Measurements from ENCODE around the gene PLA2G2D. TPM values are rescaled to one million over a fixed set of nuclear protein-coding genes. Genes with fewer than 3 reads are reported as not detected.
"Not testable (repeated sequence)": the region's sequence is repeated elsewhere in the genome, so short reads cannot be mapped to it uniquely, and the experiment has no call there.

PLA2G2D gene
- polyA plus RNA-seq, 2 donors: 0.02 TPM; not detected in 1

DNA sequence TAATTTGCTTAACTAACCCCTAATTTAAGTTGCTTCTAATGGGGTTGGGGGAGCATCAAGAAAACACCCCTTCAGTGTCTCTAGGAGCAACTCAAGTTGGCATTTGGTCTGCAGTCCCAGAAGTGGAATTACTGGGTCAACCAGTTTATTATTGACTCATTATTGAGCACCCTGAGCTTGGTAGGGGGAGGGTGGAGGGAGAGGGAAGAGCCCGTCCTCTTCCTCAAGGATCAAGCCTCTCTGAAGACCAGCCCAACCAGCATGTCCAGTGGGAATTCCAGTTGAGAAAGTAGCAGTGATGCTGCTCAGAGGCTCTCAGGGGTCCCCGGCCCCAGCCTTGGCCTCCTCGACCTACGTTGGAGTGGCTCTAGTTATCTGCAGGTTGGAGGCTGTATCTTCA lies 17.7 kb upstream of the PLA2G2D start:
- WGBS, 2 donors: 79 to 81% methylated on average over 4 of the region's 4 CpGs
- Histone ChIP-seq H3K36me3 (ENCODE audit: control insufficient read depth in 2 of 2, insufficient read depth in 2 of 2, low read length in 1 of 2) (no peaks in the 10 kb centered on the region), H3K4me1 (ENCODE audit: control insufficient read depth in 2 of 2, insufficient read depth in 2 of 2, low read length in 1 of 2) (peaks cover 0 to 3% of the 10 kb centered on the region in 2 donors), H3K4me3 (ENCODE audit: low read depth in 1 of 2, low read length in 2 of 2) (no peak overlapping the region), H3K27ac (ENCODE audit: low read depth in 2 of 2, low read length in 1 of 2) (no peak overlapping the region), H3K27me3 (ENCODE audit: control insufficient read depth in 1 of 2, insufficient read depth in 2 of 2, low read length in 2 of 2) (no peaks in the 10 kb centered on the region), H3K9me3 (ENCODE audit: control insufficient read depth in 2 of 2, insufficient read depth in 1 of 2, low read depth in 1 of 2, low read length in 1 of 2) (no peaks in the 10 kb centered on the region)

DNA sequence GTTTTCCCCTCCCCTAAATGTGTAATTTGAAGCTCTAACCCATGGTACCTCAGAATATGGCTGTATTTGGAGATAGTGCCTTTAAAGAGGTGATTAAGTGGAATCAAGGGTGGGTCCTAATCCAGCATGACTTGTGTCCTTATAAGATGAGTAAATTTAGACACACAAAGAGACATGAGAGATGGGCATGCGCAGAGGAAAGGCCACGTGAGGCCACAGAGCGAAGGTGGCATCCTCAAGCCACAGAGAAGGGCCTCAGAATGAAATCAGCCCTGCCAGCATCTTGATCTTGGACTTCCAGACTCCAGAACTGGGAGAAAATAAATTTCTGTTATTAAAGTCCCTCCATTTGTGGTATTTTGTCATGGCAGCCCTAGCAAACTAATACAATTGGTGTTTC lies 16.9 kb upstream of the PLA2G2D start:
- Histone ChIP-seq H3K4me3 (ENCODE audit: low read depth in 1 of 2, low read length in 2 of 2) (no peak overlapping the region), H3K36me3 (ENCODE audit: control insufficient read depth in 2 of 2, insufficient read depth in 2 of 2, low read length in 1 of 2) (no peaks in the 10 kb centered on the region), H3K27me3 (ENCODE audit: control insufficient read depth in 1 of 2, insufficient read depth in 2 of 2, low read length in 2 of 2) (no peaks in the 10 kb centered on the region), H3K4me1 (ENCODE audit: control insufficient read depth in 2 of 2, insufficient read depth in 2 of 2, low read length in 1 of 2) (peaks cover 0 to 3% of the 10 kb centered on the region in 2 donors), H3K27ac (ENCODE audit: low read depth in 2 of 2, low read length in 1 of 2) (no peak overlapping the region), H3K9me3 (ENCODE audit: control insufficient read depth in 2 of 2, insufficient read depth in 1 of 2, low read depth in 1 of 2, low read length in 1 of 2) (no peaks in the 10 kb centered on the region)
- 88 to 93% methylated on average over 3 of the region's 3 CpGs for WGBS, 2 donors

DNA sequence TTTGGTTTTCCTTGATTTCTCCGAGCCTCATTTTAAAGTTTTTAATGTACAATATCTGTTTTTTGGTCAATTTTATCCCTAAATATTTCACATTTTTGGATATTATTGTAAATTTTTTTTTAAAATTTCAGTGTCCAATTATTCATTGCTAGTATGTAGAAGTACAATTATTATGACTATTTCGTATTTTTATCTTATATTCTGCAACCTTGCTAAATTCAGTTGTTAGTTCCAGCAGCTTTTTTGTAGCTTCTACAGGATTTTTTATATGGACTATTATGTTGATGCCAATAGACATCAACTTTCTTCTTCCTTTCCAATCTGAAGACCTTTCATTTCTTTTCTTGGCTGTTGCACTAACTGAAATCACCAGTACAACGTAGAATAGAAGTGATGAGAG lies 15.7 kb upstream of the PLA2G2D start:
- H3K36me3 ChIP-seq (ENCODE audit: control insufficient read depth in 2 of 2, insufficient read depth in 2 of 2, low read length in 1 of 2): no peaks in the 10 kb centered on the region
- peaks cover 0 to 3% of the 10 kb centered on the region in 2 donors for H3K4me1 ChIP-seq (ENCODE audit: control insufficient read depth in 2 of 2, insufficient read depth in 2 of 2, low read length in 1 of 2)
- 88 to 91% methylated on average over 3 of the region's 3 CpGs for WGBS, 2 donors
- H3K9me3 ChIP-seq (ENCODE audit: control insufficient read depth in 2 of 2, insufficient read depth in 1 of 2, low read depth in 1 of 2, low read length in 1 of 2): no peaks in the 10 kb centered on the region
- H3K27me3 ChIP-seq (ENCODE audit: control insufficient read depth in 1 of 2, insufficient read depth in 2 of 2, low read length in 2 of 2): no peaks in the 10 kb centered on the region
- H3K4me3 ChIP-seq (ENCODE audit: low read depth in 1 of 2, low read length in 2 of 2): no peak overlapping the region
- no peak overlapping the region for H3K27ac ChIP-seq (ENCODE audit: low read depth in 2 of 2, low read length in 1 of 2)

DNA sequence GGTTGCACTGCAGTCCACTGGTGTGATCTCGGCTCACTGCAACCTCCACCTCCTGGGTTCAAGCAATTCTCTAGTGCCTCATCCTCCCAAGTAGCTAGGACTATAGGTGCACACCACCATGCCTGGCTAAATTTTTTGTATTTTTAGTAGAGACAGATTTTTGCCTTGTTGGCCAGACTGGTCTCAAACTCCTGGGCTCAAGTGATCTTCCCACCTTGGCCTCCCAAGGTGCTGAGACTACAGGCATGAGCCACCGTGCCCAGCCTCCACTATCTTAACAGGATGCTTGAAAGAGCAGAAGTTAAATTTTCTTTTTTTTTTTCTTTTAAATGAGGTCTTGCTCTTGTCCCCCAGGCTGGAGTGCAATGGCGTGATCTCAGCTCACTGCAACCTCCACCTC lies 11.2 kb upstream of the PLA2G2D start:
- 93 to 94% methylated on average over 3 of the region's 3 CpGs for WGBS, 2 donors
- H3K4me1 ChIP-seq (ENCODE audit: control insufficient read depth in 2 of 2, insufficient read depth in 2 of 2, low read length in 1 of 2); H3K36me3 ChIP-seq (ENCODE audit: control insufficient read depth in 2 of 2, insufficient read depth in 2 of 2, low read length in 1 of 2); H3K27ac ChIP-seq (ENCODE audit: low read depth in 2 of 2, low read length in 1 of 2); H3K4me3 ChIP-seq (ENCODE audit: low read depth in 1 of 2, low read length in 2 of 2); H3K27me3 ChIP-seq (ENCODE audit: control insufficient read depth in 1 of 2, insufficient read depth in 2 of 2, low read length in 2 of 2); H3K9me3 ChIP-seq (ENCODE audit: control insufficient read depth in 2 of 2, insufficient read depth in 1 of 2, low read depth in 1 of 2, low read length in 1 of 2): not testable (repeated sequence)

DNA sequence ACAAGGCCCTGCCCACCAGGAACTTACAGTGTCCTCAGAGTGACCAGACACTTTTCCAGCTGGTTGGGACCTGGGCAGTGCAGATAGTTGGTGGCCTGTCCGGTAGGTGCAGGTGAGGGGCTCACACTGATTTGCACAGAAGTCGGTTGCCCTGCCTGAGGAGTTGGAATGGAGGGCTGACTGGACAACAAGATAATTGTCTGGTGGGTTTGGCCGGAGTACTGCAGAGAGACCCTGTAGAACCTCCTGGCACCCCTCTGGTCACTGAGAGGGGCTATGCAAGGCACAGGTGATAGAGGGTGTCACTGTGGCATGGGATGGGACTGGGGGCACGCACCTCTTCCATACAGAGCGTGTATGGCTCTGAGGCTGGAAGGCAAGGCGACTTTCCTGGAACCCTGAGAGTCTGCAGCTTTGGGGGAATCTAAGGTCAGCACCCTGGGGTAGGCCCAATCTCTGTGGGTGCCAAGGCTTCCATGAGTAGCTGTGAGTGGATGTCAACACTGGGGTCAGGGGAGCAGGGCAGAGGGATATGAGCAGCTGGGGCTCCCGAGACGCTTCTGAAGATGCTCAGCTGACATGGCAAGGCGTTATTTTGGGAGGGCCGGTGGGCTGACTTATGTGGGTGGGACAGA lies 7.6 kb upstream of the PLA2G2D start:
- H3K27me3 ChIP-seq (ENCODE audit: control insufficient read depth in 1 of 2, insufficient read depth in 2 of 2, low read length in 2 of 2): no peaks in the 10 kb centered on the region
- H3K36me3 ChIP-seq (ENCODE audit: control insufficient read depth in 2 of 2, insufficient read depth in 2 of 2, low read length in 1 of 2): no peaks in the 10 kb centered on the region
- no peak overlapping the region for H3K27ac ChIP-seq (ENCODE audit: low read depth in 2 of 2, low read length in 1 of 2)
- no peaks in the 10 kb centered on the region for H3K9me3 ChIP-seq (ENCODE audit: control insufficient read depth in 2 of 2, insufficient read depth in 1 of 2, low read depth in 1 of 2, low read length in 1 of 2)
- WGBS, 2 donors: 97% methylated on average over 10 of the region's 10 CpGs
- H3K4me3 ChIP-seq (ENCODE audit: low read depth in 1 of 2, low read length in 2 of 2): no peak overlapping the region
- peaks cover 0 to 5% of the 10 kb centered on the region in 2 donors for H3K4me1 ChIP-seq (ENCODE audit: control insufficient read depth in 2 of 2, insufficient read depth in 2 of 2, low read length in 1 of 2)

DNA sequence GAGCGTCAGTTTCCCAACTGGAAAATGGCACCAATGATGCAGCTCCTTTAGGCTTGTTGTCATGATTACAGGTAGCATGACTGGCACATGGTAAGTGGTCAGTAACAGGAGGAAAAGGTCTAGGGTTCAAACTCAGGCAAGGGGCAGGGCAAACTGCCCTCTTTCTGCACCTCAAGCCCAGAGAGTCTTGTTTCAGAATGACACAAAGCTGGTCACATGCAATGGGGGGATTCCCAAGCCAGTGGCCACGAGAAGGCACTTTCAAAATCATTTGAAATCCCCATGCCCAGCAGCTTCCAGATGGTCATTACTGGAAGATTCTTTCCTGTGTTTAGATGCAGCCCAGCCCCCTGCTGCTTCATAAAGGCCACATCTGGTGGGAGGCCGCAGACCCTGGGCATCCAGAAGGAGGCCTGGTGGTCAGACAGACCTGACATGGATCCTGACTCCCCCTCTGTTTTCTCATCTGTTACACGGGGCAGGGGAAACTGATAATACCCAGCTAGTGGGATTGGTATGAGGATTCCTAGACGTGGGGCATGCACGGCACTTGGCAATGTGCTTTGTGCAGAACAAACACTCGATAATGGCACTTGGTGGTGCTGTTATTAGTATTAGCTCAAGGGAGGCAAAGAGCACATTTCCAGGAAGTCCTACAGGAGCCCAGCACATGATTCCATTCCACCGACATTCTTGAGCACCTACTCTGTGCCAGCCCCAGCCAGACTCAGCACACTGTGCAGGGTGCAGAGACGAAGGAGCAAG lies 6.9 kb upstream of the PLA2G2D start:
- Histone ChIP-seq H3K36me3 (ENCODE audit: control insufficient read depth in 2 of 2, insufficient read depth in 2 of 2, low read length in 1 of 2) (no peaks in the 10 kb centered on the region), H3K4me3 (ENCODE audit: low read depth in 1 of 2, low read length in 2 of 2) (no peak overlapping the region), H3K4me1 (ENCODE audit: control insufficient read depth in 2 of 2, insufficient read depth in 2 of 2, low read length in 1 of 2) (peaks cover 0 to 5% of the 10 kb centered on the region in 2 donors), H3K9me3 (ENCODE audit: control insufficient read depth in 2 of 2, insufficient read depth in 1 of 2, low read depth in 1 of 2, low read length in 1 of 2) (no peaks in the 10 kb centered on the region), H3K27ac (ENCODE audit: low read depth in 2 of 2, low read length in 1 of 2) (no peak overlapping the region), H3K27me3 (ENCODE audit: control insufficient read depth in 1 of 2, insufficient read depth in 2 of 2, low read length in 2 of 2) (no peaks in the 10 kb centered on the region)
- 71 to 76% methylated on average over 9 of the region's 9 CpGs for WGBS, 2 donors

DNA sequence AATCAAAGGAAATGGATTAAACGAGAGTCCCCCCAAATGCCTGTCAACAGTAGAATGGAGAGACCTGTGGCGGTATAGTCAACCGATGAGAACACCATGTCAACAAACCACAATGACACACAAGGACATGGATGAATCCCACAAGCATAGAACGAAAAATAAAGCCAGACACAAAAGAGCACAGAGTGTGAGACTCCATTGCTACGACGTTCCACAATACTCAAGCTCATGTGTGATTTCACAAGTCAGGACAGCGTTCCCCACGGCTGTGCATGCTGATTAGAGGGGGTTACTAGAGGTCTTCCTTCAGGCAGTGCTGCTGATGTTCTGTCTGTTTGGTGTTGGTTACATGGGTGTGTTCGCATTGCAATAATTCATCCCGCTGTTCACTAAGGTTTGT lies 5.8 kb upstream of the PLA2G2D start:
- Histone ChIP-seq H3K9me3 (ENCODE audit: control insufficient read depth in 2 of 2, insufficient read depth in 1 of 2, low read depth in 1 of 2, low read length in 1 of 2) (no peaks in the 10 kb centered on the region), H3K4me3 (ENCODE audit: low read depth in 1 of 2, low read length in 2 of 2) (no peak overlapping the region), H3K27me3 (ENCODE audit: control insufficient read depth in 1 of 2, insufficient read depth in 2 of 2, low read length in 2 of 2) (no peaks in the 10 kb centered on the region), H3K27ac (ENCODE audit: low read depth in 2 of 2, low read length in 1 of 2) (peak overlapping the region in 1 of 2 donors; percentile 27), H3K36me3 (ENCODE audit: control insufficient read depth in 2 of 2, insufficient read depth in 2 of 2, low read length in 1 of 2) (no peaks in the 10 kb centered on the region), H3K4me1 (ENCODE audit: control insufficient read depth in 2 of 2, insufficient read depth in 2 of 2, low read length in 1 of 2) (peaks cover 0 to 5% of the 10 kb centered on the region in 2 donors)
- WGBS, 2 donors: 49 to 62% methylated on average over 10 of the region's 10 CpGs

DNA sequence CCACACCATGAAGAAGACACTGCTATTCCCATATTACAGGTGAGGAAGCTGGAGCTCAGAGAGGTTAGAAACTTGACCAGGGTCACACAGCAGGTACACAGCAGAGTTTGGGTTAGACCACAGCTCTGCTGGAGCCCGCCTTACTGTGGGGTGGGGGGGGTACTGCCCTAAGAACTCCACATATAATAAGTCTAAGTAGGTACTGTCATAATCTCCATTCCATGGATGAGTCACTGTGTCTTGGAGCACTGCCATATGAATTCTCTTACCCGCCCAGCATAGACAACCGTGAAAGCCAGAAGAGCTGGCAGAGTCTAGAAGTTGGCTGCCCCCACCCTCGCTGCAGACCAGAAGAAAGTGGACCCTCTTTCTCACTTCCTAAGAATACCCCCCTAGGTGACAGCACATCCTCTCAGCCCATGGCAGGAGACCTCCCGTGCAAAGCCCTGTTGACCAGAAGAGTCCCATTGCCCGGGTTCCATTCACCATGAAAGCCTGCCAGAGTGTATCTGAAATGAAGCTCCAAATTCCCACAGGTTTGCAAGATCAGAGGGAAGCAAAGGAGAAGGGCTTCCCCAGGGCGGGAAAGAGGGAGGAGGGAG lies 5.2 kb upstream of the PLA2G2D start:
- Histone ChIP-seq H3K27ac (ENCODE audit: low read depth in 2 of 2, low read length in 1 of 2) (peak overlapping the region in 1 of 2 donors; percentile 27), H3K4me3 (ENCODE audit: low read depth in 1 of 2, low read length in 2 of 2) (no peak overlapping the region), H3K4me1 (ENCODE audit: control insufficient read depth in 2 of 2, insufficient read depth in 2 of 2, low read length in 1 of 2) (peaks cover 0 to 5% of the 10 kb centered on the region in 2 donors), H3K27me3 (ENCODE audit: control insufficient read depth in 1 of 2, insufficient read depth in 2 of 2, low read length in 2 of 2) (no peaks in the 10 kb centered on the region), H3K9me3 (ENCODE audit: control insufficient read depth in 2 of 2, insufficient read depth in 1 of 2, low read depth in 1 of 2, low read length in 1 of 2) (no peaks in the 10 kb centered on the region), H3K36me3 (ENCODE audit: control insufficient read depth in 2 of 2, insufficient read depth in 2 of 2, low read length in 1 of 2) (no peaks in the 10 kb centered on the region)
- 33 to 42% methylated on average over 7 of the region's 7 CpGs for WGBS, 2 donors

DNA sequence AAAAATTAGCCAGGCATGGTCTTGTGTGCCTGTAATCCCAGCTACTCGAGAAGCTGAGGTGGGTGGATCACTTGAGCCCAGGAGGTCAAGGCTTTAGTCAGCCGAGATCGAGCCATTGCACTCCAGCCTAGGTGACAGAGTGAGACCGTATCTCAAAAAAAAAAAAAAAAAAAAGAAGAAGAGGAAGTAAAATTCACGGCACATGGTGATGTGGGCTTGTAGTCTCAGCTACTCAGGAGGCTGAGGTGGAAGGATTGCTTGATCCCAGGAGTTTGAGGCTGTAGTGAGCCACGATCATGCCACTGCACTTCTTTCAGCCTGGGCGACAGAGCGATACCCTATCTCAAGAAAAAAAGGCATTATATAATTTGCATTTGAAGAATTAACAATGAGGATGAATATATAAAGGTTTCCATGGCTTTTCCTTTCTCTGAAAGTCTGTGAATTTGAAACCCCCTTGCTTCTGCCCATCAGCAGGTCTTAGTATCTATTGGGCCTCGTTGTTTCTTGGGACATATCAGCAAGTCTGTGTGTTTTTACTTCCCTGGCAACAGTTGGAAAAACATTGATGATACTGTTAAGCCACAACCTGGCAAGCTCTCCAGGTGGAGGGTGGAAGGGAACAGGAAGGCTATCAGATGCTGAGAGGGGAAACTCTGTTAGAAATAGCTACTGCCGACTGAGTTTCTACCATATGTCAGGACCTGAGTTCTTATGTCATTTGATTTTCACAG lies 4.6 kb upstream of the PLA2G2D start:
- Histone ChIP-seq H3K9me3 (ENCODE audit: control insufficient read depth in 2 of 2, insufficient read depth in 1 of 2, low read depth in 1 of 2, low read length in 1 of 2) (no peaks in the 10 kb centered on the region), H3K4me1 (ENCODE audit: control insufficient read depth in 2 of 2, insufficient read depth in 2 of 2, low read length in 1 of 2) (peaks cover 0 to 5% of the 10 kb centered on the region in 2 donors), H3K36me3 (ENCODE audit: control insufficient read depth in 2 of 2, insufficient read depth in 2 of 2, low read length in 1 of 2) (no peaks in the 10 kb centered on the region), H3K4me3 (ENCODE audit: low read depth in 1 of 2, low read length in 2 of 2) (no peak overlapping the region), H3K27ac (ENCODE audit: low read depth in 2 of 2, low read length in 1 of 2) (no peak overlapping the region), H3K27me3 (ENCODE audit: control insufficient read depth in 1 of 2, insufficient read depth in 2 of 2, low read length in 2 of 2) (no peaks in the 10 kb centered on the region)
- 61 to 70% methylated on average over 10 of the region's 10 CpGs for WGBS, 2 donors
